DMS79 (cell line): ENCODE results near the gene SLC7A7.
"Not testable (repeated sequence)": the region's sequence is repeated elsewhere in the genome, so short reads cannot be mapped to it uniquely, and the experiment has no call there.

Experiments
- DNase-seq: peaks from one replicate; lab custom pipeline; 2025; lab: John Stamatoyannopoulos, UW

Gene SLC7A7

DNA sequence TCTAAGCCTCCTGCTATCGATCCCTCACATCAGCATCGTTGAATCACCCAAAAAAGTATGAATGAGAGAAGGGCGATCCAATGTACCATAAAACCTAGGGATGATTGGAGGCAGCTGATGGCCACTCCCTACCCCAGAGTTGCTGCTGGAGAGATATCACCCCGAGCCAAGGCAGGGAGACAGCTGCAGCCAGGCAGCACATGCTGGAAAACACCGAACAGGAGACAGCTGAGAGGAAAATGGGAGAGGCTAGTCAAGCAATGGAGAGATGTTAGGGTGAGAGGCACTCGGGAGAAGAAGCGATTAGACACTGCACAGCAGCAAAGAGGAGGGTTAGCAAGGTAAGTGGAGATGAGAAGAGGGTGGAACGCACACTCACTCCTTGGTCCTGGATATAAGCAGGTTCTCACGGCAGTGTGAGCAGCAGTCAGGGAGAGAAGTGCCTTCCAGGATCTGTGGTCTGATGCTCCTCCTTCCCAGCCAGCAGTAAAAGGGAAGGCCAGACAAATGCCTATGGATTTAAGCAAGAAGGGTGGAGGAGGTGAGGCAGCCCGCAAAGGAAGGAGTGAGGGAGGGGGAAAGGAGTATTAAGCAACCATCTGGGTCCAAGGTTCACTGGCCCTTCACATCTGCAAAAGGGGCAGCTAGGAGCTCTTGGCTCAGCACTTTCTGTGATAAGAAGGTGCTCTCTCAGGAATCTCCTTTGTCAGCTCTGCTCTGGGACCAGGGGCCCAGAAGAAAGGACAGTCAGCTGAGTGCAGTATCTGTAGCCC is at the start of gene SLC7A7:
Gene SLC7A7 (minus strand): TSS at position 495 of the 773 bp plus-strand sequence. CDS start 2,037 bp downstream, outside the sequence.
- peak; percentile 33 for DNase-seq

DNA sequence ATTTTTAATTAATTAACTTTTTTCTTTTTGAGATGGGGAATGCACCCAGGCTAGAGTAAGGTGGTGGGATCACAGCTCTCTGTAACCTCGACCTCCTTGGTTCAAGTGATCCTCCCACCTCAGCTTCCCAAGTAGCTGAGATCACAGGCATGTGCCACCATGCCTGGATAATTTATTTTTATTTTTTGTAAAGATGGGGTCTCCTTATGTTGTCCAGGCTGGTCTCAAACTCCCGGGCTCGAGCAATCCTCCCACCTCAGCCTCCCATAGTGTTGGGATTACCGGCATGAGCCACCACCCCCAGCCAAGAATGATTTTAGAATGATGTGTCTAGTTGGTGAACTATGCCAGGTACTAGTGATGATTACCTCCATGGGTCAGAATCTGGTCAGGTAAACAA is 49.7 kb upstream of the SLC7A7 start:
- no peak for DNase-seq

DNA sequence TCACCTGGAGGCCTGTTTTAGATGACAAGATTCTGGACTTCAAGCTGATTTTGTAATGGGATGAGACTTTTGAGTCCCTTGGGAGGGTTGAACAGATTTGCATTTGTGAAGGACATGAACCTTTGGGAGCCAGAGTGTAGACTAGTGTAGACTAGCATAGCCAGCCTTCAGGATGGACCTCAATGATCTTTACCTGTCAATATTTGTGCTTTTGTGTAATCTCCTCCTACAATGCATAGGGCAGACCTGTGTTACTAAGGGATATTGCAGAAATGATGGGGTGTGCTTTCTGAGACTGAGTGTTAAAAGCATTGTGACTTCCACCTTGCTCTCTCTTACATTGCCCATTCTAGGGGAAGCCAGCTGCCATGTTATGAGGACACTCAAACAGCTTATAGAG is 46.4 kb upstream of the SLC7A7 start:
- DNase-seq: no peak

DNA sequence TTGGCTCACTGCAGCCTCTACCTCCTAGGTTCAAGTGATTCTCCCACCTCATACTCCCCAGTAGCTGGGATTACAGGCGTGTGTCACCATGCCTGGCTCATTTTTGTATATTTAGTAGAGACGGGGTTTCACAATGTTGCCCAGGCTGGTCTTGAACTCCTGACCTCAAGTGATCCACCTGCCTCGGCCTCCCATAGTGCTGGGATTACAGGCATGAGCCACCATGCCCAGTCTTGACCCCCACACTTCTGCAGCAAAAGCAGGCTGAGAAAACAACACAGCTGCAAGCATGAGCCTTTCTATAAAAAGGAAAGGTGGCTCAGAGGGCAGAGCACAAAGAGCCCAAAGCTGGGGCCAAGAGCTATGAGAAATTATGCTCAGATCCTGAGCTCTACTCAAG is 45.1 kb upstream of the SLC7A7 start:
- DNase-seq: not testable (repeated sequence)

DNA sequence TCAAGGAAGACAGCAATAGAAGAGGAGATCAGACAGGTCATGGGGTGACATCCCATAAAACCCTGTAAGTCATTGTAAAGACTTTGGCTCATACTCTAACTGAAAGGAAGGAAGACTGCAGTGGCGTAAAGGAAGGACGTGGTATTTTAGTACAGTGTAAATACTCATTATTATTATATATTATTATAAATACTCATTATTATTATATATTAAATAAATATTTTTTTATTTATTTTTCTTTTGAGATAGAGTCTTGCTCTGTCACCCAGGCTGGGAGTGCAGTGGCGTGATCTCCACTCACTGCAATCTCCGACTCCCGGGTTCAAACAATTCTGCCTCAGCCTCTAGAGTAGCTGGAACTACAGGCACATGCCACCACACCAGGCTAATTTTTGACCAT is 41.2 kb upstream of the SLC7A7 start:
- DNase-seq: no peak

DNA sequence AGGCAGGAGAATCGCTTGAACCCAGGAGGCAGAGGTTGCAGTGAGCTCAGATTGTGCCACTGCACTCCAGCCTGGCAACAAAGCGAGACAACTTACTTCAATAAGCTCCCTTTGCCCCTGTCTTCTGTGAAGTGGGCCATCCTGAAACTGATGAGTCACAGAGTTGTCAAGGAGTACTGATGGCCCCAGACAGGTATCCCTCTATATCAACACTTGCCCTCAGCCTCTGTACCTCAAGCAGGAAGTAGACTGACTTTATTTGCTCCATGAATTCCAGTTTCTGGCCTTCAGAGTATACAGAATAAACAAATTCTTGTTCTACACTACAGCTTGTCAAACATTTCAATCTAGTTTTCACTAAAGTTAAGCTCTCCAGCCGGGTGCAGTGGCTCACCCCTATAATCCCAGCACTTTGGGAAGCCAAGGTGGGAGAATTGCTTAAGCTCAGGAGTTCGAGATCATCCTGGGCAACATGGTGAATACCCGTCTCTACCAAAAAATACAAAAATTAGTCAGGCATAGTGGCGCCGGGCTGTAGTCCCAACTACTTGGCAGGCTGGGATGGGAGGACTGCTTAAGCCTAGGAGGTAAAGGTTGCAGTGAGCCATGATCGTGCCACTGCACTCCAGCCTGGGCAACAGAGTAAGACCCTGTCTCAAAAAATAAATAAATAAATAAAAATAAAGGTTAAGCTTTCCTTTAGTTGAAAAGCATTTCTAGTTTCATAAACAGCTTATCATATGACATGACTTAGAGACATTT is 39.9 kb upstream of the SLC7A7 start:
- no peak for DNase-seq

DNA sequence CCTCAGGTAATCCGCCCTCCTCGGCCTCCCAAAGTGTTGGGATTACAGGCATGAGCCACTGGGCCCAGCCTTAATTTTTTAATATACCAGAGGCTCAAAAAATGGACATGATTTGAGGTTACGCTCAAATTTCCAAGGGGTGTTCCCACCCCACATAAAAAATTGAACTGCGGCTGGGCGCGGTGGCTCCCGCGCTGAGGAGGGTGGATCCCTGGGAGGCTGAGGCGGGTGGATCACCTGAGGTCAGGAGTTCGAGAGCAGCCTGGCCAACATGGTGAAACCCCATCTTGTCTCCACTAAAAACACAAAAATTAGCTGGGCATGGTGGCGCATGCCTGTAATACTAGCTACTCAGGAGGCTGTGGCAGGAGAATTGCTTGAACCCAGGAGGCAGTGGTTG is 39.1 kb upstream of the SLC7A7 start:
- not testable (repeated sequence) for DNase-seq

DNA sequence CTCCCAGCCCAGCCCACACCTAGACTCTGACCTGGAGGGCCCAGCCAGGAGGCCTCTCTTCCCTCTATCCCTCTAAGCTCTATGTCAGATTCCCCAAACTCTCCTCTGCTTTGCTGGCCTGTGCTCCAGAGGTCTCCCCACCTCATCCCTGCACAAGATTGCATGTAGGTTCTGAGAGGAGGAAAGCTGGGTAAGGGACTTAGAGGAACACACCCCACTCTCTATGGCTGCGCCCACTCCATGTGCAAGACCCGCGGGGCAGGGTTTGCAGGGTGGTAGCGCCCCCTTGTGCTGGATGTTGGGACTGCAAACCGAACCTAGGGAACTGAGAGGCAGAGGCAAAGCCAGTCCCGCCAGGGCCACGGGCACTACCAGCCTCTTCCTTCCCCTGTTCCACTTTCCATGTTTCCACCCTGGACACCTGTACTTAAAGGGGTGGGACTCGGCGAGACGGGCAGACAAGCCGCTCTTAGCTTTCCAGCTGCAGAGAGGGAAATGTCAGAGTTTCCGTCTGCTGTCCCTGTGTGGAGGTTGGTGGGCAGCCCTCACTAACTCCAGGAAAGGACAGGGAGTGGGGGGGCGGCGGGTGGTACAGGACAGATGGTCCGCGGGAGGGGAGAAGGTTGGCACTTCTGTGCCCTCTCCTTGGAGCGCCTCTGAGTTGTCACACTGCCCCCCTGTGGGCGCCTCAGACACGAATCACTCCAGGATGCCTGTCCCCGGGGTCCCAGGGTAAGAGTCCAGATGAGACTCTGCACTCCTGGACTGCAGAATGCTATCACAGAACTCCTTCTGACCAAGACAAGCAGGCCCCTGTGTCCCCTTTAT is 37.9 kb upstream of the SLC7A7 start:
- peak; percentile 67 for DNase-seq

DNA sequence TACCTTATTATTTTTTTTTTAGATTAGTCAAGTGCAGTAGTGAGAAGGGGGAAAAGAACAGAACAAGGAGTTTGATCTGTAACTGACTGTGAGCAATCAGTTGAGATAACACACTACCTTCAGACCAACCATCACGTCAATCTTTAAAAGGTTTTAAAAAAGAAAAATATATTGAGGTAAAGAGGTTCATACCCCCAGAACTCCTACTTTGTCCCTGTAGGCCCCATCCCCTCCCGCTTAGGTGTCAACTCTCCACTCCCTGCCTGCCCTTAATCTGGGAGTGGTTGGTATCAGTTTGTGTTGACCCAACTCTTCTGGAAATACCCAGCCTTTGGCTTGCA is 37.3 kb upstream of the SLC7A7 start:
- DNase-seq: no peak

DNA sequence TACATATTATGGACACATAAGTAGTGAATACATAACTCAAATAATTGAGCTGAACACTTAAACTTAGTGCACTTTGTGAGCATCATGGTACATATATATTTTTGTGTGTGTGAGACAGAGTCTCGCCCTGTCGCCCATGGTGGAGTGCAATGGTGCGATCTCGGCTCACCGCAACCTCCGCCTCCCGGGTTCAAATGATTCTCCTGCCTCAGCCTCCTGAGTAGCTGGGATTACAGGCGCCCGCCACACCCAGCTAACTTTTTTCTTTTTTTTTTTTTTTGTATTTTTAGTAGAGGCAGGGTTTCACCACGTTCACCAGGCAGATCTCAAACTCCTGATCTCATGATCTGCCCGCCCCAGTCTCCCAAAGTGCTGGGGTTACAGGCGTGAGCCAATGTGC is 36.9 kb upstream of the SLC7A7 start:
- not testable (repeated sequence) for DNase-seq

DNA sequence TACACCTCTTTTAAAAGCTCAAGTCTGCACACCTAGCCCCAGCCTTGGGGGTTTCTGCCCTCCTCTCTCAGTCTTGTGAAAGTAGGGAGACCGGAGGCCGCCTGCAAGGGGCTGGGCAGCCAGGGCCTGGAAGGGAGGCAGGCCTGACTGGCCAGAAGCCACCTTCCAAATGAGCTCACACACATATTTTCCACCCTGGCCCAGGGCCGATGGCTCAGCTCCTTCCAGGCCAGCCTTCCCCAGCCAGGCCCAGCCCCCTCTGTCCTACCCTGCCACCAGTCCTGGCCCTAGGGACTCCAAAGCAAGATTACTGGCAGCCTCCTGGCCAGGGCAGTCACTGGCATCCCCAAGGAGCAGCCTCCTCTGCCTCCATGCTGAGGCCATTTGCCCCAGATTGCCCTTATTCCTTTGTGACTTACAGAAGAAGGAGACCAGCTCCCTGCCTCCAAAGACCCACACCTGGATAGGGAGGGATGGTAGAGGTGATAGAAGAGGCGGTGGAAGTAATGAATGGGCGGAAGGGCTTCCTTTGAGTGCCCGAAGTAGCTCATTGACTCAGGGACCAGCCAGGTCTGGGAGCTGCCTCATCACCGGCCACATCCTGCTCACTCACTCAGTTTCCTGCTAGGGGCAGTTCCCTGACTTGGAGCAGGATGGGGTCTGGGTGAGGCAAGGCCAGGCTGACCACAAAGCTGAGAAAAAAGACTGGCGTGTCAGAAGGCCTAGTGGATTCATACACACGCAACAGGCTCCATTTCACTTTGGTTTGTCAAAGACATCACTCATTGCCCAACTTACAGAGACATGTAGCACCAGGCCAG is 35.9 kb upstream of the SLC7A7 start:
- no peak for DNase-seq

DNA sequence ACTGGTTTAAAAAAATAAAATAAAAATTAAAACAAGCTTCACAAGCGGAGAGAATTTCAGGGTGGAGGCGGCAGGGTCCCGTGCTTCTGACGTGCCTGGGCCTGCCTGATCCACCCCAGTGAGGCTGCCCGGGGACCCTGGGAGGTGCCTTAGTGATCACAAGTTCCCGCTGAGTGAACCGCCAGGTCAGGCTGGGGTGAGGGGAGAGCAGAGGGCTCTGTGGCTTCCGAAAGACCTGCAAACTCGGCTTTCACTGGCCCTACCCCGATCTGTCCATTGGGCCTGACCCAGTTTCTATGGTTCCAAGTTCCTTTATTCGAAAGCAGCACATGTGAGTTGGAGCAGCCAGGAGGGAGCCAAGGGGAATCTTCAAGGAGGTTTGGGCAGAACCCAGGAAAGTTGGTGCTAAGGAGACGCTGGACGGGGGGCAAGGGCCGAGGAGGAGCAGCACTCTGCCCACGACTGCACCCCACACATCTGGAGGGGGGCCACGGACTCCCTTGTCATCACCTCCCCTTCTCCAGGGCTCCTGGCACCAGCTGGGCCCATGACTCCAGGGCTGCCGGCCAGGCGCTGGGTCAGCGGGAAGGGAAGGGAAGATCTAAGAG is 34.1 kb upstream of the SLC7A7 start:
- DNase-seq: no peak

DNA sequence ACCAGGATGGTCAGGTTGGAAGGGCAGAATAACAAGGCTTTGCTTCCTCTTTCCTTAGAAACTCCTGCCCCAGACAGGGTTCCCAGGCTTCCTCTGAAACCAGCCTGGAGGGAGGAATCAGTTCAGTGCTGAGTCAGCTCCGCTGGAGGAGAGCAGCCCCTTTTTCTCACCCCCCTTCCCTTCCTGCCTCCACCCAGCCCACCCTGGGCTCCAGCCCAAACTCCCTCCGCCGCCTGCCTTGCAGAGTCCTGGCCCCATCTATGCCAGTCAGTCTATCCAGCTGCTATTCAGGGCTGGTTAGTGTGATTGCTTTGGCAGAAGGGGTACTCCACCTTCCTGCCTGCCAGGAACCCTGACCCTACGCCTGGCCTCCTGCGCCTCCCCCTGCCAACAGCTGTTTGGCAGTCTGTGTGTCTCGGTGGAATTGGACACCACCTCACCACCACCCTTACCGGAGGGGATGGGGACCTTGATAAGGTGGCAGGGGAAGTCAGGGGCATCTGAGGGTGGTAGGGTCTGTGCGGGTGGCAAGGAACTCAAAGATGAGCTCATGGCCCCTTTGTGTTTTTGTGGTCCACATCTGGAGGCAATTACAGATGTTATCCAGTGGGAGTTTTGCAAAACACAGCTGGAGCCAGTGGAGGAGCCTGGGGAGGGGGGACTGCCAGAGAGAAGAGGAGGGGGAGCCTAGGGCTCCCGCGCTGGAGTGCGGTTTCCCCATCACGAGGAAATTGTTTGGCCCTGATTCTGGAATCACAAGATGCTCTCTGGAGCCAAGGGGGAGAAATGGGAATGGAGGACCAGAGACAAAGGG is 33.3 kb upstream of the SLC7A7 start:
- peak; percentile 55 for DNase-seq

DNA sequence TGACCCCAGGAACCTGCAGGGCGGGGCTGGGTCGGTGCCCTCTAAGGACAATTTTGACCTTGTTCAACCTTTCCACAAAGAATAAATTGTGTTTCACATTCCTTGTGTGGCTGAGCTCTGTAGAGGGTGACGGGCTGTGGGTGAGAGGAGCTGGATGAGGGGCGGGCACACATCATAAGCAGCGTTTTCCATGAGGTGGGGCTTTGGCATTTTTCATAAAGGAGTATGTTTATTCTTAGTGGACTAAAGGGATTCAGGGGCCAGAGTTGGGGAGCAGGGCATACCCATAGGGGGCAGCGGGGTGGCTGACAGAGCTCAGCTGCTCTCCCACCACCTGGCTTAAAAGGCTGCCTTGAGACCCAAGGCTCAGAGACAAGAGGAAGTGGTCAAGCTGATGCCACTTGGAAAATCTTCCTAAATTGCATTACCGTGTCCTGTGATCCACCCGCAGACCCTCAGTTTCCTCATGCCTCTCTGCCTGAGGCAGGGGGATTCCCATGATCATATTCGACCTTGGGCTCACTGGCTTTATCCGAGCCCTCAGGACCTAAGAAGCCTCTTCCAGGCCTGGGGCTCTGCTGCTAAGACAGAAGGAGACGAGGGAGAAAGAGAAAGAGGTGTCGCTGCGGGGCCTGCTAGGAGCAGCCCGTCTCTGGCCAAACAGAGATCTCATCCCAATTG is 32.6 kb upstream of the SLC7A7 start:
- no peak for DNase-seq

DNA sequence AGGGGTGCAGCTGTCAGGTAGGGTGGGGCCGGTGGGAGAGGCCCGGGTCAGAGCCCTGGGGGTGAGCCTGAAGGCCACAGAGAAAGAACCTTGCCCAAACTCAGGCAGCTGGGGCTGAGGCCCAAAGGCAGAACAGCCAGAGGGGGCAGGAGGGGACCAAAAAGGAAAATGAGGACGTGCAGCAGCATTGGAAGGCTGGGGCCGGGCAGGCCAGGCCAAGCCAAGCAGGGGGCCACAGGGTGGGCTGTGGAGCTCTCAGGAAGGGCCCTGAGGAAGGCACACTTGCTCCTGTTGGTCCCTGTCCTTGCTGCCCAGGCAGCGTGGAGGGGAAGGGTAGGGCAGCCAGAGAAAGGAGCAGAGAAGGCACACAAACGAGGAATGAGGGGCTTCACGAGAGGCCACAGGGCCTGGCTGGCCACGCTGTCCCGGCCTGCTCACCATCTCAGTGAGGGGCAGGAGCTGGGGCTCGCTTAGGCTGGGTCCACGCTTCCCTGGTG is 31.6 kb upstream of the SLC7A7 start:
- DNase-seq: no peak

DNA sequence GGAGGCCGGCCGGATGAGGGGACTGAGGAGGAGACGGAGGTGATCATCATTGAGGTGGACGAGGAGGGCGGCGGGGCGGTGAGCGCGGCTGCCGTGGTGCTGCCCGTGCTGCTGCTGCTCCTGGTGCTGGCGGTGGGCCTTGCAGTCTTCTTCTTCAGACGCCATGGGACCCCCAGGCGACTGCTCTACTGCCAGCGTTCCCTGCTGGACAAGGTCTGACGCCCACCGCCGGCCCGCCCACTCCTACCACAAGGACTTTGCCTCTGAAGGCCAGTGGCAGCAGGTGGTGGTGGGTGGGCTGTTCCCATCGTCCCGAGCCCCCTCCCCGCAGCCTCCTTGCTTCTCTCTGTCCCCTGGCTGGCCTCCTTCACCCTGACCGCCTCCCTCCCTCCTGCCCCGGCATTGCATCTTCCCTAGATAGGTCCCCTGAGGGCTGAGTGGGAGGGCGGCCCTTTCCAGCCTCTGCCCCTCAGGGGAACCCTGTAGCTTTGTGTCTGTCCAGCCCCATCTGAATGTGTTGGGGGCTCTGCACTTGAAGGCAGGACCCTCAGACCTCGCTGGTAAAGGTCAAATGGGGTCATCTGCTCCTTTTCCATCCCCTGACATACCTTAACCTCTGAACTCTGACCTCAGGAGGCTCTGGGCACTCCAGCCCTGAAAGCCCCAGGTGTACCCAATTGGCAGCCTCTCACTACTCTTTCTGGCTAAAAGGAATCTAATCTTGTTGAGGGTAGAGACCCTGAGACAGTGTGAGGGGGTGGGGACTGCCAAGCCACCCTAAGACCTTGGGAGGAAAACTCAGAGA is 30.8 kb upstream of the SLC7A7 start:
- DNase-seq: no peak

DNA sequence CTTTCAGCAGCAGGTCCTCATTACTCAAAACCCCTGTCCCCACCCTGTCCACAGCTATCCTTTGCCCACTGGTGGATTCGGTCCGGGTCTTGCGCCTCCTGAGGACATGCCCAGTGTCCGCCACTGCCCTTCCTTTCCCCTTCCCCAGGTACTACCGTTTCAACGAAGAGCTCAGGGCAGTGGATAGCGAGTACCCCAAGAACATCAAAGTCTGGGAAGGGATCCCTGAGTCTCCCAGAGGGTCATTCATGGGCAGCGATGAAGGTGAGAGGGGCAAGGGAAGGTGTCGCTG is 29.8 kb upstream of the SLC7A7 start:
- DNase-seq: no peak

DNA sequence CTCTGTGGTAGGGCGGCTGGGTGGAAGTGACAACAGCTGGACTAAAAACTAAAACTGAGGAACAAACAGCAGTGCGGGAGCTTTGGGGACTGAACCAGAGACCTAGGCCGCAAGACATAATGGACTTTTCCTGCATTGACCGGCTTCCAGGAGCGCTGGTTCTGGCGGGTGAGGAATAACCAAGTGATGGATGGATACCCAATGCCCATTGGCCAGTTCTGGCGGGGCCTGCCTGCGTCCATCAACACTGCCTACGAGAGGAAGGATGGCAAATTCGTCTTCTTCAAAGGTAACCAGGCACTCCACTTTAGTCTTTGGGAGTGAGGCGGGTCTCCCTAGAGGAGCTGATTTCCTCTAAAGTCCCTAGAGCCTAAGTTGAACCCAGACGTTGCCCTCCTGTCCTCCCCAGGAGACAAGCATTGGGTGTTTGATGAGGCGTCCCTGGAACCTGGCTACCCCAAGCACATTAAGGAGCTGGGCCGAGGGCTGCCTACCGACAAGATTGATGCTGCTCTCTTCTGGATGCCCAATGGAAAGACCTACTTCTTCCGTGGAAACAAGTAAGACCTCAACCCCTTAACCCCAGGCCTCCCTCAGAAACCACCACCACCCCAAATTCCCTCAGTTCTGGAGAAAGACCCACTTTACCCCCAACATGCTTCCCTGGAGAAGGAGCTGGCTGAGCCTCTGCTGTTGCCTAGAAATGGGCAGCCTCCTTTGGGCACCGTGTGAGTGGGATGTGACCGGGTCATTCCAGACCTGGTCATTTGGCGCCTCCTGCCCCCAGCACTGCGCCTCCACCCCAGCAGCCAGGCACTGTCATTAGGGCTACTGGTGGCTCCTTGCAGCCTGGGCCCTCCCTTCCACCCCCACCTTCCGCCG is 29.2 kb upstream of the SLC7A7 start:
- no peak for DNase-seq
